HG02763 (cell line): ENCODE results near the gene RAB11FIP5.

Source experiments
- ATAC-seq: cut with Tn5 transposase; IDR thresholded peaks from one replicate; pipeline ENCODE4 v1.9.1; 2021; ENCODE audit warnings: mild to moderate bottlenecking, moderate library complexity; ENCODE audit not compliant: unreplicated experiment

Gene RAB11FIP5

GRCh38 chr2:73035899-73036711 is 76.6 kb downstream of the RAB11FIP5 start:
- no peak for ATAC-seq

- no peak for ATAC-seq
These were observed 77.9 kb downstream of the RAB11FIP5 start for GRCh38 chr2:73034661-73035375.

GRCh38 chr2:73033766-73034381 is 78.9 kb downstream of the RAB11FIP5 start:
- ATAC-seq: no peak

GRCh38 chr2:73033142-73033765 is 79.5 kb downstream of the RAB11FIP5 start:
- ATAC-seq: no peak

- ATAC-seq: no peak
These were observed 80.0 kb downstream of the RAB11FIP5 start for GRCh38 chr2:73032702-73033097.

- ATAC-seq: no peak
These were observed 80.7 kb downstream of the RAB11FIP5 start for GRCh38 chr2:73031725-73032701.

- no peak for ATAC-seq
These were observed 81.6 kb downstream of the RAB11FIP5 start for GRCh38 chr2:73031095-73031678.

GRCh38 chr2:73028841-73029240 is 83.9 kb downstream of the RAB11FIP5 start:
- no peak for ATAC-seq

- no peak for ATAC-seq
These were observed 85.4 kb downstream of the RAB11FIP5 start for GRCh38 chr2:73027340-73027739.

- no peak for ATAC-seq
These were observed 89.3 kb downstream of the RAB11FIP5 start for GRCh38 chr2:73023497-73023896.
